SH-SY5Y (cell line): Measurements from ENCODE around the gene SLC25A38.

ENCODE experiments used
- GATA2 ChIP-seq: IDR thresholded peaks from 2 replicates; pipeline ENCODE4 v1.6.1; 2011; ENCODE audit warnings: mild to moderate bottlenecking, low read depth, low read length
- GATA3 ChIP-seq: IDR thresholded peaks from 2 replicates; pipeline ENCODE4 v1.6.1; 2011; ENCODE audit warnings: low read depth, mild to moderate bottlenecking, low read length, moderate library complexity

- TF ChIP-seq GATA3 (no peak), GATA2 (no peak)
Measured at GRCh38 chr3:39433642-39434041, 50.5 kb downstream of the SLC25A38 start.
